Measurements from ENCODE around the gene GRIFIN. TPM values are rescaled to one million over a fixed set of nuclear protein-coding genes. Genes with fewer than 3 reads are reported as not detected.
A peak's percentile ranks its signal among the peaks of the same experiment; 100 is the strongest.

Gene GRIFIN
- total and polyA plus RNA-seq, 2 donors (not counting 1 experiment from before 2014, with no cell fraction given) = not detected

DNA sequence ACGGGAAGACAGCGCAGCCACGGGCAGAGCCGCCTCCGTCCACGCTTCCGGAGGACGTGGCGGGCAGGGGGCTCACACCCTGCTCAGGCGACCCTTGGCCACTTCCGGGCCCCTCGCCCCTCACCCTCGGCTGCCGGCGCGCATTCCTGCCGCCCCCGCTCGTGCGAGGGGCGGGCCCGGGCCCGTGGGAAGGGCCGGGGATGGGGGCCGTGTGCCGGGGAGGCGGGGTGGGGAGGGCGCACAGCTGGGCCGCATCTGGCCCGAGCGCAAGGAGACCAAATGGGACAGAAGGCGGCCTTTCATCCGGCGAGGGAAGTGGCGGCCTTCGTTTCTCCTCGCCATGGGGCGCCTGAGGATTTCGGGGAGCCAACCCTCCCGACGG is 42.5 kb upstream of the GRIFIN start:
- intact Hi-C loops (cut with micrococcal nuclease) = loop anchor here (1.0 to 2.0 kb wide), 4 partner anchors 7 to 42 kb away; partner anchors contain the start of genes BRAT1 and GRIFIN
- Histone ChIP-seq H3K27ac (ENCODE audit: low read length in 2 of 2) (peak overlapping the region; percentile 62 to 75), H3K4me3 (ENCODE audit: control extremely low read depth in 1 of 5, extremely low read depth in 1 of 5, insufficient read depth in 1 of 5, low read depth in 2 of 5, low read length in 4 of 5) (peak overlapping the region in 4 of 5 experiments; percentile 39 to 97 (median 55)), H3K36me3 (replicated peaks in 1 of 2; ENCODE audit: control extremely low read depth in 1 of 2, control insufficient read depth in 1 of 2, extremely low read depth in 1 of 2, insufficient read depth in 2 of 2, low read length in 1 of 2) (peaks cover 0 to 23% of the 10 kb centered on the region in 2 experiments), H3K27me3 (replicated peaks in 1 of 4; ENCODE audit: control extremely low read depth in 1 of 4, control insufficient read depth in 3 of 4, insufficient read depth in 4 of 4, low read length in 3 of 4) (no peaks in the 10 kb centered on the region), H3K9me3 (ENCODE audit: control extremely low read depth in 1 of 3, control insufficient read depth in 2 of 3, insufficient read depth in 1 of 3, low read length in 2 of 3) (no peaks in the 10 kb centered on the region), H3K4me1 (ENCODE audit: control insufficient read depth in 2 of 2, insufficient read depth in 2 of 2, low read length in 2 of 2) (peaks cover 34 to 48% of the 10 kb centered on the region in 2 donors), H3K79me2 (ENCODE audit: control insufficient read depth, insufficient read depth, low read length) (peaks cover 48% of the 10 kb centered on the region), H3K4me2 (replicated peaks; ENCODE audit: low read depth, low read length, poor library complexity, severe bottlenecking) (peak overlapping the region; percentile 98), H3K9ac (ENCODE audit: low read length) (peak overlapping the region; percentile 60), H2AFZ (ENCODE audit: insufficient read depth, low read depth, low read length, poor library complexity, severe bottlenecking) (peak overlapping the region; percentile 76), H4K20me1 (ENCODE audit: control insufficient read depth, insufficient read depth, low read length, poor library complexity, severe bottlenecking) (peaks cover 38% of the 10 kb centered on the region)
- TF ChIP-seq EZH2 (IDR thresholded peaks at IDR 0.05; ENCODE audit: borderline replicate concordance, insufficient read depth, low read depth, low read length, poor library complexity, severe bottlenecking) = no peak
- TF ChIP-seq, protein P1, sequence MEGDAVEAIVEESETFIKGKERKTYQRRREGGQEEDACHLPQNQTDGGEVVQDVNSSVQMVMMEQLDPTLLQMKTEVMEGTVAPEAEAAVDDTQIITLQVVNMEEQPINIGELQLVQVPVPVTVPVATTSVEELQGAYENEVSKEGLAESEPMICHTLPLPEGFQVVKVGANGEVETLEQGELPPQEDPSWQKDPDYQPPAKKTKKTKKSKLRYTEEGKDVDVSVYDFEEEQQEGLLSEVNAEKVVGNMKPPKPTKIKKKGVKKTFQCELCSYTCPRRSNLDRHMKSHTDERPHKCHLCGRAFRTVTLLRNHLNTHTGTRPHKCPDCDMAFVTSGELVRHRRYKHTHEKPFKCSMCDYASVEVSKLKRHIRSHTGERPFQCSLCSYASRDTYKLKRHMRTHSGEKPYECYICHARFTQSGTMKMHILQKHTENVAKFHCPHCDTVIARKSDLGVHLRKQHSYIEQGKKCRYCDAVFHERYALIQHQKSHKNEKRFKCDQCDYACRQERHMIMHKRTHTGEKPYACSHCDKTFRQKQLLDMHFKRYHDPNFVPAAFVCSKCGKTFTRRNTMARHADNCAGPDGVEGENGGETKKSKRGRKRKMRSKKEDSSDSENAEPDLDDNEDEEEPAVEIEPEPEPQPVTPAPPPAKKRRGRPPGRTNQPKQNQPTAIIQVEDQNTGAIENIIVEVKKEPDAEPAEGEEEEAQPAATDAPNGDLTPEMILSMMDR (IDR thresholded peaks at IDR 0.05) = no peak
- H3K9me3 Mint-ChIP-seq (ENCODE audit: insufficient read depth) = no peaks in the 10 kb centered on the region
- H3K4me1 Mint-ChIP-seq = peaks cover 46% of the 10 kb centered on the region
- ATAC-seq (ENCODE audit: low read depth) = no peak
- peak overlapping the region; percentile 83 for H3K27ac Mint-ChIP-seq
- peak overlapping the region; percentile 84 for H3K4me3 Mint-ChIP-seq
- CTCF ChIA-PET = interaction anchor here (1.3 kb wide), 1 partner anchor 10 kb away, joined by 4 read pairs; no protein-coding TSS in a partner anchor
- POLR2A ChIA-PET = interaction anchor here (0.8 to 14.9 kb wide), 3 partner anchors 8 to 37 kb away, joined by 3 to 340 read pairs (median 52); partner anchors contain the start of gene BRAT1
- DNase-seq = peak; percentile 39
- 10% methylated on average over 35 of the region's 41 CpGs for WGBS (ENCODE audit: insufficient coverage)
- no peaks in the 10 kb centered on the region for H3K27me3 Mint-ChIP-seq
